Adipose tissue (tissue), 3 donors: ENCODE results near the gene GCHFR. TPM values are rescaled to one million over a fixed set of nuclear protein-coding genes. Genes with fewer than 3 reads are reported as not detected.

Source experiments
- H3K27ac ChIP-seq: one replicate; pipeline ENCODE4 v1.5.1; 2013; ENCODE audit warnings: low read depth, low read length
- WGBS, 3 donors: extraction: QIAGEN DNeasy Blood & Tissue Kit; methylation state at CpG; one replicate each; pipeline ENCODE4 v1.1.7; 2013; 5-methylcytosine and 5-hydroxymethylcytosine counted together
- polyA plus RNA-seq, 3 donors: library from polyadenylated mRNA; stranded (reverse); fragments of 200-250 nt; gene quantifications; one replicate each; pipeline ENCODE4 v1.2.3, GENCODE V29; 2013
- donor health status: healthy with polysubstance abuse.
- donor health status: Bipolar disorder and iron deficiency.
- donor health status: healthy.

GCHFR gene
- polyA plus RNA-seq, 3 donors: 17.7 to 125 (median 96.5) TPM

DNA sequence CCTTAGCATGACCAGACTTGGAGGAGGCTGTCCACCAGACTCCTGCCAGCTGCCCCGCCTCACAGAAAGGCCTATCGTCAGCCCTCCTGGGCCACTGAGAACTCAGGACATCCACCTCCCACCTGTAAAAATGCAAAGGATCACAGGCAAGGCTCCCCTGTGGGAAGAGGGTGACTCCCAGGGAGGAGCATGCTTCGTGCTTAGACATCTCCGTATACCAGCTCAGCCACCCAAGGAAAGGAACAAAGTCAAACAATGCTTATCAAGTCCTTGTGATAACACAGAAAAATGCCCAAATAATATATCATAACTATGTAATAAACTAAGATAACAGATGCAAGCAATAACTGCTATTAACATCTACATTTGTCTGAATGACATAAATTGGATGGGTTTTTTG lies 13.0 kb upstream of the GCHFR start:
- 63 to 93% (median 91%) methylated on average over 4 of the region's 4 CpGs for WGBS, 3 donors
- H3K27ac ChIP-seq: no peak overlapping the region

DNA sequence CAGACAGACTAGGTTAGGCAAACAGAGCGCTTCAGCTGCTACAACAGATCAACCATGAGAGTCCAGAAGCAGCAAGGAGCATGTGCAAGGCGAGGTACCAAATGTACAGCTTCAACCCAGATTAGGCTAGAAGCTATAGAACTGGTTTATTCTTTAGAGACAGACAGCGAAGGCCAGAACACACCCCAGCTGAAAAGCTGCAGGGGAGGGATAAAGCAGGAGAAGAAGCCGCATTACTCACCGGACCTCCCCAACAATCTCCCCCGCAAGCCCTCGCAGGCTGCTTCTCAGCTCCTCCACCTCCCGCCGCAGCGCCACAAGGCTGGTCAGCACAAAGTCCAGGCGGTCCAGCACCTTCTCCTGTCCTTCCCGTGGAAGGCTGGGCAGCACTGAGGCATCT lies 12.1 kb upstream of the GCHFR start:
- WGBS, 3 donors: 95 to 96% (median 95%) methylated on average over 12 of the region's 12 CpGs
- H3K27ac ChIP-seq: no peak overlapping the region

DNA sequence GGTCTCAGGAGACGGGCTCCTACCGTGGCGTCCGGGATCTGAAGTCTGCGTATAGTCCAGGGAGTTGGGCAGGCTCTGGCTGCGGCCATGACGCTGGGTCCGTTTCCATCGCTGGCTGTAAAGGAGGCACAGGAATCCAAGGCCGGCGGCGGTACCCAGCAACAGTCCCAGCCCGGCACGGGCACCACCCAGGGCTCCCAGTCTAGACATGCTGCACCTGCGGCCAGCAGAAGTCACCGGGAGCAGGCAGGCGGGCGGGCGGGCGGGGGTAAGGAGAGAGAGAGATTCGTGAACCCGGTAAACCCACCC lies 9.3 kb upstream of the GCHFR start:
- 0 to 1% (median 1%) methylated on average over 21 to 22 of the region's 22 CpGs for WGBS, 3 donors
- no peak overlapping the region for H3K27ac ChIP-seq

DNA sequence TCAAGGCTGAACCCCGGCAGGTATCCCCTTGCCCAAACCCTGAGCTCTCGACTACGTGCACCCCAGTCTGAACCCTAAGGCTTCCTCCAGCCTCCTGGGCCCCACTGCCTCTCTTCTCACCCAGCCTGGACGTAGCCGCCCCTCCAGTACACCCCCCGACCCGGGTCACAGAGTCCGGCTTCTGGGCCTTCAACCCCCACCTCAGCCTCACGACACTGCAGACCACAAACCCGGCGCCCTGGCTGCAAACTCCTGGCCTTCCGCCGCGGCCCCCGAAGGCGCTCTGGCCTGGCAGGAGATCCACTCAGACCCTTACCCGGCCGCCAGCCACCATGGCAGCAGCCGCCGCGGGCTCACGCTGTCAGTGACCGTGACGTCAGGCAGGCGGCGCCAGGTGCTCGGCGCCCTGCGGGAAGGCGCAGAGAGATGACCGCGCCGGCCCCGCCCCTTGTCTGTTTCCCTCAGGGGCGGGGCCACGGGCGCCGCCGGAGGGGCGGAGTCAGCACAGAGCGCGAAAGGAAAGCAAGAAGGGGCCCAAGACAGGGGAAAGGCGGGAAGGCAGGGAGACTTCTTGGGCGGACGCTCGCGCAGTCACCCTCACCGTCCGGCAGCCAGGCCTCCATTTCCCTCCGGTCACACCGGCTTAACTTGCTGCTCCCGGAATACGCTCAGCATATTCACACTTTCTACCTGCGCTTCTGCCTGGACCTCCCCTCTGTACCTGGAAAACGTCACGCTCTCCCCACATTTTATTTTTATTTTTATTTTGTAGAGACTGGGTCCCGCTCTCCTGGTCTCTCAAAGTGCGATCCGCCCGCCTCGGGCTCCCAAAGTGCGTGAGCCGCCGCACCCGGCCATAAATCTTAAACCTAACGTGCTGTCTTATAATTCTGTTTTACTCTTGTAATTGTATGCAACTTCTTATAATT lies 8.7 kb upstream of the GCHFR start, which contains the start of gene RMDN3:
Gene RMDN3 (minus strand): TSS at position 372 of the 929 bp plus-strand sequence. CDS start 471 bp downstream, outside the sequence.
- no peak within 1 kb of the TSS for H3K27ac ChIP-seq
- WGBS, 3 donors: 1% methylated on average over 65 to 66 of the region's 66 CpGs

DNA sequence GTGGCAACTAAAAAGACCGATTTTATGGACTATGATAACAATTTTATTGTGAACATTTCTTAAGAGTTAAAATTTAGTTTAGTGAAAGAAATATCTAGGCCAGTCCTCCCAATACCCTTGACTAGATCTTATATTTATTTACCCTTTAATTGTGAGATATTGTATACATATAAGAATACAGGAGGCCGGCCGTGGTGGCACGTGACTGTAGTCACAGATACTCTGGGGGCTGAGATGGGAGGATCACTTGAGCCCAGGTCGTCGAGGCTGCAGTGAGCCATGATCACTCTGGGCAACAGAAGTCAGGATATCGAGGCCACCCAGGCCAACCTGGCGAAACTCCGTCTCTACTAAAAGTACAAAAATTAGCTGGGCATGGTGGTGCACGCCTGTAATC lies 8.1 kb upstream of the GCHFR start:
- H3K27ac ChIP-seq: no peak overlapping the region
- 65 to 76% (median 66%) methylated on average over 10 of the region's 10 CpGs for WGBS, 3 donors

DNA sequence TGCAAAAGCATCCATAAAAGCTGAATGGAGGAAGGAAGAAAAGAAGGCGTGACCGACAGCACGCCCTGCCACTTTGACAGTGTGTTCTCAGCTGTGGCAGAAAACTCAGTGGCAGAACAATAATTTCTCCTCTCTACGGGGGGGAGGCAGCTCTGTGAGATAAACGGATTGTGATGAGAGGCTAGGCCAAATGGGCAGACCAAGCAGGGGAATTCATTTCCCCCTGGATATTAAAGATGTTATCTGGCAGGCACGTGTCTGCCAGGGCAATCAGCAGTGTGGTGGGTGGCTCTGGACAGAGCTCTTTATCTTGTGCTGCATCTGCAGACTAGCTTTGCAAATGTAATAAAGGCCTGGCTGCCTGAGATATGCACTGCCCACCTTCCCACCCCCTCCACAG lies 6.9 kb upstream of the GCHFR start:
- H3K27ac ChIP-seq: no peak overlapping the region
- WGBS, 3 donors: 41 to 52% (median 47%) methylated on average over 6 of the region's 6 CpGs

DNA sequence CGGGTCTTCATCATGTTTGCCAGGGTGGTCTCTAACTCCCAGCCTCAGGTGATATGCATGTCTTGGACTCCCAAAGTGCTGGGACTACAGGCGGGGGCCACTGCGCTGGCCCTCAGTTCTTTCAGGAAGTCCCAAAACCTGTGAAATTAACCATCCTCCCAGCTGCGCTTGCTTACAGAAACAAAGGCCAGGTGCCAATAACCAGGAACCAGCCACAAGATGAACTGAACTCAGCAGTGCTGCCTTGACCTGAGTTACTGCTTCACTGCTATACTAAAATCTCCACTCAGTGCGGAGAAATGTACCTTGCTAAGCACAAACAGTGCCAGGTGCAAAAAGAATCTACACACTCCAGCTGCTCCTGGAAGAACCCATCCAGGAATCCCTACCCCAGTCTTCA lies 3.9 kb upstream of the GCHFR start:
- H3K27ac ChIP-seq: no peak overlapping the region
- 91 to 95% (median 93%) methylated on average over 5 of the region's 5 CpGs for WGBS, 3 donors

DNA sequence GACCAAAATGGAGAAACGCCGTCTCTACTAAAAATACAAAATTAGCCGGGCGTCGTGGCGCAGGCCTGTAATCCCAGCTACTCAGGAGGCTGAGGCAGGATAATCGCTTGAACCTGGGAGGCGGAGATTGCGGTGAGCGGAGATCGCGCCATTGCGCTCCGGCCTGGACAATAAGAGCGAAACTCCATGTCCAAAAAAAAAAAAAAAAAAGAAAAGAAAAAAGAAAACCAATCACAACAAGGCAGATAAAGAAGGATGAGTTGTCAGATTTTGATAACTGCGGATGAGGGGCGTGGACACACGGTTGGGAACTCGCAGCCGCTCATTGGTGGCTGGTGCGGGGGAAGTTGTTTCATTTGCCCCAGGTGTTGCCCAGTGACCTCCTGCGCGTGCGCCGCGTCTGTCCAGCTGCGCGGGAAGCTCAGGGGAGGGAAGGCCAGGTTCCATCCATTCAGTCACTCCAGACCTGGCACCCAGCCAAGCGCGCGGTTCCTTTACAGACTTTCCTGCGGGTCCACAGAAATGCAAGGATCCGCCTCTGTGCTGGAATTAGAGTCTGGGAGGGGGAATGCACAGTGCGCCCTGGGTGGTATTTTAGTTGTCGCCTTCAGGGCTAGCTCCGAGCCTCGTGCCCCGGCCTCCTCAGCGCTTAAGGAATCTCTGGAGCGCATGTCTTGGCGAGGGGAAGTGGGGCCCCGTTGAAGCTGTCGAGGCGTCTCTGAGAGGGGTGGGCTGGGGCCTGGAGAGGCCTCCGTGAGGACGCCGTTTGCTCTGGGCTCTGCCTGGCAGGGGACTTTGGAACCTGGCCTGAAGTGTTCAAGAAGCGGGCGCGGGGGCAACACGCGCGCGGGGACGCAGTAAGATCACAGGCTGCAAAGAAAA lies 708 bp upstream of the GCHFR start:
- no peak overlapping the region for H3K27ac ChIP-seq
- WGBS, 3 donors: 28 to 29% (median 28%) methylated on average over 55 of the region's 55 CpGs

DNA sequence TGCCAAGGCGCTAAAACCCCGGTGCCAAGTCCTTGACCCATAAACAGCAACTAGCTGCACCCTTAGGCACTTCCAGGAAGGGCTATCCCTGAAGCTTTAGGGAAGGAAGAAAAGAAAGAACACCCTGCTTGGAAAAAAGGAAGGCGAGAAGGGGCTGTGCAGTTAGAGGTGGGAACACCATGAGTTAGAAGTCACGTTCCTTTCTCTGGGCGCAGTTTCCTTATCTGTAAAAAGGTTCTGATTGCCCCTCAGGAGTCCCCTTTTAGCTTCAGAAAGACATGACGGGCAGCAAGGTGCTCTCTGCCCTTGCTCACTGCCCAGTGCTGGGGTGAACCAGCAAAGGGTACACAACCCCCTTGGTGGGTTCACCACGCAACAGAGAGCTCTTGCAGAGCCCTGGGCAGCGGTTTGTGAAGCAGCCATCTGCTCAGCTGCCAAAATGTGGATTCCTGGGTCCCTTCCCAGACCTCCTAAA lies 798 bp downstream of the GCHFR start:
- H3K27ac ChIP-seq: no peak overlapping the region
- 21 to 31% (median 22%) methylated on average over 8 of the region's 8 CpGs for WGBS, 3 donors

DNA sequence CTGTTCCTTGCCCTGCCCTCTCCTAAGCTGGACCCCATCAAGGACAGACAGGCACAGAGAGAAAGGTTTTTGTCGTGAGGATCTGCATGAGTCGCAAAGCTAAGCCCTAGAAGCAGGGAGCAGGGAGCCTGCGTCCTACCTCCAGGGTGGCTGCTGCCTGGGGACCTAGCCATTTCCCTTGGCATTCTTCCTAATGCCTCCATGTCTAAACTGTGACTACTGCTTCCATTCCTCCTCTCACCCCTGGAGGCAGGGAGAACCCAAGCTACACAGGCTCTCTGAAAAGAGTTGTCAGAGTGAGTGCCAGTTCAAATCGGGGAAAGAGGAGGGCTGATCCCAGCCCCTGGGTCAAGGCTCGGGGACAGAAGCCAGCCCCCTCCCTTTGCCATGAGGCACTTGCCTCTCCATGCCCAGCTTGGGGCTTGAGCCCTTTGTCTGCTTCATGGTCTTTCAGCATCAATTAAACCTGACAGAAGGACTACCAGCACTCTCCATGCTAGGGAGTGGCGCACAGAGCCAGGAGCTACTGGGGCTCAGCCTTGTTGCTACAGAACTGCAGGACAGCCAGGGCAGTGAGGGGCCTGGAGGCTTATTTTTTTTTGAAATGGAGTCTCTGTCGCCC lies 2.4 kb downstream of the GCHFR start:
- no peak overlapping the region for H3K27ac ChIP-seq
- 78 to 83% (median 79%) methylated on average over 7 of the region's 7 CpGs for WGBS, 3 donors

DNA sequence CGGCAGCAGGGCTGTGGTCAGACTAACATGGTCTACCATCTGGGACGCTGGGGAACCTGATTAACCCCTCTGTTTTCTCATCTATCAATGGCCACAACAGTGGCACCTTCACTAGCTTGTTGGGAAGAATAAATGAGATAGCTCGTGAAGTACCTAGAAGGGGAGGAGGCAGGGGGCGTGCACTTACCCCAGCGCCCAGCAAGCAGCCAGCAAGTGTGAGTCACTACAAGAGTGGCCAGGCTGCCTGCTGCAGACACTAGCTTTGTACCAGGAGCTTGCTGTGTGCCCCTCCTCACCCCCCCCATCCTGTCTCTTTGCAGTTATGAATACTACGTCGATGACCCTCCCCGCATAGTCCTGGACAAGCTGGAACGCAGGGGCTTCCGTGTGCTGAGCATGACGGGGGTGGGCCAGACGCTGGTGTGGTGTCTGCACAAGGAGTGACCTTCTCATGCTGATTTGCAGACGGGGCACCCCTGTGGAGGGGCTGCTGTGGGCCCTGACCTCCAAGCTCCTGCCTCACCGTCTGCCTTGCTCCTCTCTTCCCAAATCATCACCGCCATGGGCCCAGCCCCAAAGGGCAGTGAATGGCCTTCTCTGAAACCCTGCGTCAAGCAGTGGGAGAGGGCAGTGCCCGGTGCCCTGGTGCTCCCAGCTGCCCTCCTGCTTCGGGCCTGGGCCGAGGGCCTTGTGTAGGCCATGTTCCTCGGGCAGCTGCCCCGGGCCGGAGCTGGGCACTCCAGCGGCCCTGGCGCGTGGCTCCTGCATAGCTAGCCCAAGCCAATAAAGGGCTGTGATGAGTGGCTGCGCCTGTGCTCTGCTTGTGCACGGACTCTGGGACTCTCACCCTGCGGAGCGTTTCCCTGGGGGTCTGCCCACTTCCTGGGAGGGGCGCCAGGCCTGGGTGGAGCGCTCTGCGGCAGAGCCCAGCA lies 3.3 kb downstream of the GCHFR start:
- 91 to 93% (median 92%) methylated on average over 32 of the region's 32 CpGs for WGBS, 3 donors
- H3K27ac ChIP-seq: no peak overlapping the region

DNA sequence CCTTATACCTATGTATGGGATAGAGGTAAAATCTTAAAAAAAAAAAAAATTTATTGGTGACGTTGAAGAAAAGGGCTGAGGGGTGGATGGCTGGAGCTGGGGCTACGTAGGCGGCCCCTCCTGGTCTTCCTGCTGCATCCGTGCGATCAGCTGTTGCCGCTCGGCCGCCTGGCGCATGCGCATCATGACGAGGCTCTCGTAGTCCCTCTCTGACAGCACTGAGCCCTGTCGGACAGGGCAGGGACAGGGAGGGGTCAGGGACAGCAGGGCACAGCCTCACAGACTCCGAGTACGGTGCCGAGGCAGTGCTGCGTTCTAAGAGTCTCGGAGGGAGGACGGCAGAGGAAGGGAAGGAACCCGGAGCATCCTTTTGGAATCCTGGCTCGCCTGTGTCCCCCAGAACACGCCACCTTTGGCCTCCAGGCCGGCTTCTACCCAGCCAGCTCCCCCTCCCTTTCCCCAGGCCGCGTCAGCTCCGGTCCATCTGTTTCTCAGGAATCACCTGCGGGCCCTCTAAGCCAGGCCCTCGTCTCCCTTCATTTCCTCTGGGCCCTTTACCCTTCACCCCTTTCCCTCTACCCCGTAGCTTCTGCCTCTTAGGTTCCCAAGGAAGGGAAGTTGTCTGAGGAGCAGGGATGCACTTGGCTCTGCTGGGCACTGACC lies 4.1 kb downstream of the GCHFR start:
- no peak overlapping the region for H3K27ac ChIP-seq
- WGBS, 3 donors: 71 to 92% (median 85%) methylated on average over 23 to 29 of the region's 29 CpGs

DNA sequence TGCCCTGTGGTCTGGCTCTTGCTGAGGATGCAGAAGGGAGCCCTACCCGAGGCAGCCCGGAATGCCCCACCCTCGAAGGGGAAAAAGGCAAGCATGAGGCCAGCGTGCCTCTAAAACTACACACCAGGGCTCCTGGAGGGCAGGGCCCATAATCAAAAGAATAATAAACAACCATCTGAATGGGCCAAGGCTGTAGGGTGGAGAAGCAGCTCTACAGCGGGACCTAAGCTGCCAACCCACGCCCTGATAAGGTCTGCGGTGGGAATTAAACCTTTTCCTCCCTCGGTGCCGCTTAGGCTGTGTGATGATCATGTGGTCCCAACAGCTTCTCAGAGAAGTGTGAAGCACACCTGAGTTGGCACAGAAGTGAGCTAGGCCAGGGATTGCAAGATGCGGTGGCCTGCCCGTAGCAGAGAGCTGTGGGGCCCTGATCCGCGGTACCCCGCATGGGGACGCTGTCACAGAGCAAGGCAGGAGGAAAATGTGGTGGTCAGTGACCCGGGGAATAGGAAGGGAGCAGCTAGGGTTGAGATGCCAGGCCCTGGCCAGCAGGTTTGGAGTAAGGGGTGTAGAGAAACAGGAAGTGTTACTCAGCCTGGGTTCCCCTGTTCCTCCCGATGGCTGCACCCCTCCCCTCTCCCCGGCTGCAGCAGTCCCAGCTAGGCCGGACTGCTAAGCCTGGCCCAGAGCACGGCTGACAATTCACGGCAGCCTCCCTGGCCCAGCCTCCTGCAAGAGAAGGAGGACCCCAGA lies 4.8 kb downstream of the GCHFR start:
- H3K27ac ChIP-seq: no peak overlapping the region
- 52 to 82% (median 58%) methylated on average over 21 of the region's 21 CpGs for WGBS, 3 donors

DNA sequence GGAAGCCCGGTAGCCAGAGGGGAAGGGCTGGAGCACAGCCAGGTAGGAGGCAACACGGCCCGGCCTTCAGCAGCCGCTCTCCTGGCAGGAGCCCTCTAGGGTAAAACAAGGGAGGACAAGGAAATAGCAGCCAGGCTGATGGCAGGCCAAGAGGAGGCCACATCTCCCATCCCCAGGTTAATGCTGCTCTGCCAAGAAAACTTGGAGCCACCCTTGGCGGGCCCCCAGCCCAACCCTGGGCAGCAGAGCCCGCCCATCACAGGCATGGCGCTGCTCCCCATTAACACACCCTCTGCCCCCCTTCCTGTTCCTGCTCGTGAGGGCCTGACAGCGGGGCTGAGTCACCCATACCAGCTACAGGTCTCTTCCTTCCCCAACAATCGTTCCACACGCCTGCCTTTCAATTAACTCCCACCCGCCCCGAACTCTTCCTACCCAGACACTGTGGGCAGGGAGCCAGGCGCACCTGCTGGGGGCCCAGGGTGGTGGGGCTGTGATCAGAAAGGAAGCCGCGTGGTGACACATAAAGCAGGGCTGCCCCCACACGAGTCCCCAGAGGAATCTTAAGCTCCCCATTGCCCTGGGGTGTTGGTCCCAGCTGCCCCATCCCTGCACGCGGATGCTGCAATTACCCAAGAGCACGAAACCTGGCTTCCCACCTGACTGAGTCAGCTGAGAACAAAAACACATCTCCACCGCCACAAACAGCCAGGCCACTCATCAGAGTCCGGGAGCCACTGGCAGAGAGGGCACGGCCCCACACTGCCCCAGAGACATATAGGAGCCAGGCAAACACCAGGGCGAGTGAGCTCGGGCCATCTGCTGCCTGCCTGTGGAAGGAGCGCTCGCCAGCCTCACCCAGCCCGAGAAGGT lies 5.6 kb downstream of the GCHFR start, which contains the start of gene C15orf62:
Gene C15orf62 (plus strand): TSS at position 707 of the 873 bp plus-strand sequence. CDS start 516 bp downstream, outside the sequence.
- H3K27ac ChIP-seq: no peak within 1 kb of the TSS
- WGBS, 3 donors: 30 to 66% (median 33%) methylated on average over 28 of the region's 28 CpGs

DNA sequence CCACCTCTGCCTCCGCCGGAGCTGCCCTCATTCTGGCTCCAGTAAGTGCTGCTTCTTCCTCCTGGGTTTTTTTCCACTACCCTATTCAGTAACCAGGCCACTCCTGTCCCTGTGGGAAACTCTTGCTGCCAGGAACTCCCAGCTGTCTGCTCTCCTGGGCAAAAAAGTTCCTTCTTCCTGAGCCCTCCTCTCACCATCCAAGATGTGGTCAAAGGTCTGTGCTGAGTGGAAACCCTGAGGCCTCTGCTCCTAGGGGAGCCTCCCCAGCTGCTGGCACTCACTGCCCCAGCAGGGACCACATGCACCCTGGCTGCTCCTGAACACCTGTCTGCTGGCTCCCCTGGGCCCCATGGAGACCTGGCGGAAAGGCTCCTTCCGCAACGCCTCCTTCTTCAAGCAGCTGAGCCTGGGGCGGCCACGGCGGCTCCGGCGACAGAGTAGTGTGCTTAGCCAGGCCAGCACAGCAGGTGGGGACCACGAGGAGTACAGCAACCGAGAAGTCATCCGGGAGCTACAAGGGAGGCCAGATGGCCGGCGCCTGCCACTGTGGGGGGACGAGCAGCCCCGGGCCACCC lies 6.4 kb downstream of the GCHFR start:
- 66 to 83% (median 71%) methylated on average over 14 to 17 of the region's 17 CpGs for WGBS, 3 donors
- no peak overlapping the region for H3K27ac ChIP-seq
